ENCODE measurements around the gene SPART.

Gene SPART

GRCh38 chr13:36261976-36262375 is 84.2 kb downstream of the SPART start:
- no peak overlapping the region for H3K4me3 ChIP-seq (ENCODE audit: low read length)
- TF ChIP-seq, protein P1, sequence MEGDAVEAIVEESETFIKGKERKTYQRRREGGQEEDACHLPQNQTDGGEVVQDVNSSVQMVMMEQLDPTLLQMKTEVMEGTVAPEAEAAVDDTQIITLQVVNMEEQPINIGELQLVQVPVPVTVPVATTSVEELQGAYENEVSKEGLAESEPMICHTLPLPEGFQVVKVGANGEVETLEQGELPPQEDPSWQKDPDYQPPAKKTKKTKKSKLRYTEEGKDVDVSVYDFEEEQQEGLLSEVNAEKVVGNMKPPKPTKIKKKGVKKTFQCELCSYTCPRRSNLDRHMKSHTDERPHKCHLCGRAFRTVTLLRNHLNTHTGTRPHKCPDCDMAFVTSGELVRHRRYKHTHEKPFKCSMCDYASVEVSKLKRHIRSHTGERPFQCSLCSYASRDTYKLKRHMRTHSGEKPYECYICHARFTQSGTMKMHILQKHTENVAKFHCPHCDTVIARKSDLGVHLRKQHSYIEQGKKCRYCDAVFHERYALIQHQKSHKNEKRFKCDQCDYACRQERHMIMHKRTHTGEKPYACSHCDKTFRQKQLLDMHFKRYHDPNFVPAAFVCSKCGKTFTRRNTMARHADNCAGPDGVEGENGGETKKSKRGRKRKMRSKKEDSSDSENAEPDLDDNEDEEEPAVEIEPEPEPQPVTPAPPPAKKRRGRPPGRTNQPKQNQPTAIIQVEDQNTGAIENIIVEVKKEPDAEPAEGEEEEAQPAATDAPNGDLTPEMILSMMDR (IDR thresholded peaks at IDR 0.05; ENCODE audit: low read depth, low read length), result no peak
- no peak for TF ChIP-seq EZH2phosphoT487 (IDR thresholded peaks at IDR 0.05; ENCODE audit: low read depth)
- no peak overlapping the region for H3K9ac ChIP-seq (ENCODE audit: low read length)
- no peaks in the 10 kb centered on the region for H3K27me3 ChIP-seq (ENCODE audit: low read depth, low read length)
- no peaks in the 10 kb centered on the region for H3K36me3 ChIP-seq (replicated peaks; ENCODE audit: low read depth, low read length)
- no peak overlapping the region for H3K27ac ChIP-seq (ENCODE audit: low read length)
- no peak overlapping the region for H3K4me2 ChIP-seq (ENCODE audit: low read length)
- no peaks in the 10 kb centered on the region for H3K9me3 ChIP-seq (ENCODE audit: insufficient read depth, low read length)
- peaks cover 5% of the 10 kb centered on the region; the same call in 1 of the 2 replicates for H3K4me1 ChIP-seq (ENCODE audit: low read length)
- H4K20me1 ChIP-seq (ENCODE audit: insufficient read depth, low read length), result no peaks in the 10 kb centered on the region
- no peaks in the 10 kb centered on the region for H3K79me2 ChIP-seq (ENCODE audit: low read length)
- H2AFZ ChIP-seq (ENCODE audit: low read depth, low read length), result no peak overlapping the region

DNA sequence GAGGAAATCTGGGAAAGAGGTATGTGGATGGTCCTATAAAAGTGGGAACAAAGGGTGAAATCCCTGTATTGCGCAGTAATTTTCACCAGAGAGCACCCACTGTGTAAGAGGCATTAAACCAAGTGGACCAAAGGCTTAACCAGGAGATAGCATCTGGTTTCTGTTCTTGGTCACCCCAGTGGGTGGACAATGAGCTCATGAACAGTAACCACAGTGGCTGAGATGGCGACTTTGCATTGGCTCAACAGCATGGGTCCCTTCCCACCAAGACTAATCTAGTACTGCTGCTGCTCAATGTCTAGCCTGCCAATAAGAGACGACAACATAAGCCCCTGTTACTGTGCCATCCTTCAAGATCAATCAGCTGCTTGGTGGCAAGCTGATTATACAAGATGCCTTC is 85.2 kb downstream of the SPART start:
- H3K27me3 ChIP-seq (ENCODE audit: low read depth, low read length), result no peaks in the 10 kb centered on the region
- no peaks in the 10 kb centered on the region for H3K9me3 ChIP-seq (ENCODE audit: insufficient read depth, low read length)
- H3K4me2 ChIP-seq (ENCODE audit: low read length), result no peak overlapping the region
- peaks cover 5% of the 10 kb centered on the region; the same call in 1 of the 2 replicates for H3K4me1 ChIP-seq (ENCODE audit: low read length)
- TF ChIP-seq EZH2phosphoT487 (IDR thresholded peaks at IDR 0.05; ENCODE audit: low read depth), result no peak
- TF ChIP-seq, protein P1 (IDR thresholded peaks at IDR 0.05; ENCODE audit: low read depth, low read length), result no peak
- H3K9ac ChIP-seq (ENCODE audit: low read length), result no peak overlapping the region
- no peaks in the 10 kb centered on the region for H4K20me1 ChIP-seq (ENCODE audit: insufficient read depth, low read length)
- H3K79me2 ChIP-seq (ENCODE audit: low read length), result no peaks in the 10 kb centered on the region
- H3K4me3 ChIP-seq (ENCODE audit: low read length), result no peak overlapping the region
- H3K27ac ChIP-seq (ENCODE audit: low read length), result no peak overlapping the region
- H3K36me3 ChIP-seq (replicated peaks; ENCODE audit: low read depth, low read length), result no peaks in the 10 kb centered on the region
- no peak overlapping the region for H2AFZ ChIP-seq (ENCODE audit: low read depth, low read length)

- Histone ChIP-seq H2AFZ (ENCODE audit: low read depth, low read length) (no peak overlapping the region), H3K9me3 (ENCODE audit: insufficient read depth, low read length) (no peaks in the 10 kb centered on the region), H3K27me3 (ENCODE audit: low read depth, low read length) (no peaks in the 10 kb centered on the region), H4K20me1 (ENCODE audit: insufficient read depth, low read length) (no peaks in the 10 kb centered on the region), H3K9ac (ENCODE audit: low read length) (no peak overlapping the region), H3K4me3 (ENCODE audit: low read length) (no peak overlapping the region), H3K79me2 (ENCODE audit: low read length) (no peaks in the 10 kb centered on the region), H3K4me1 (ENCODE audit: low read length) (peaks cover 5% of the 10 kb centered on the region; the same call in 1 of the 2 replicates), H3K36me3 (replicated peaks; ENCODE audit: low read depth, low read length) (no peaks in the 10 kb centered on the region), H3K27ac (ENCODE audit: low read length) (no peak overlapping the region), H3K4me2 (ENCODE audit: low read length) (no peak overlapping the region)
- TF ChIP-seq EZH2phosphoT487 (IDR thresholded peaks at IDR 0.05; ENCODE audit: low read depth), result no peak
- TF ChIP-seq, protein P1 (IDR thresholded peaks at IDR 0.05; ENCODE audit: low read depth, low read length), result no peak
Observed at GRCh38 chr13:36259361-36260137, 86.6 kb downstream of the SPART start.

- H3K27ac ChIP-seq (ENCODE audit: low read length), result no peak overlapping the region
- no peak overlapping the region for H3K4me2 ChIP-seq (ENCODE audit: low read length)
- no peak overlapping the region for H2AFZ ChIP-seq (ENCODE audit: low read depth, low read length)
- H3K9me3 ChIP-seq (ENCODE audit: insufficient read depth, low read length), result no peaks in the 10 kb centered on the region
- H3K79me2 ChIP-seq (ENCODE audit: low read length), result no peaks in the 10 kb centered on the region
- H3K36me3 ChIP-seq (replicated peaks; ENCODE audit: low read depth, low read length), result no peaks in the 10 kb centered on the region
- H3K4me3 ChIP-seq (ENCODE audit: low read length), result no peak overlapping the region
- H4K20me1 ChIP-seq (ENCODE audit: insufficient read depth, low read length), result no peaks in the 10 kb centered on the region
- H3K9ac ChIP-seq (ENCODE audit: low read length), result no peak overlapping the region
- H3K4me1 ChIP-seq (ENCODE audit: low read length), result peaks cover 5% of the 10 kb centered on the region; the same call in 1 of the 2 replicates
- no peaks in the 10 kb centered on the region for H3K27me3 ChIP-seq (ENCODE audit: low read depth, low read length)
- TF ChIP-seq, protein P1 (IDR thresholded peaks at IDR 0.05; ENCODE audit: low read depth, low read length), result no peak
- TF ChIP-seq EZH2phosphoT487 (IDR thresholded peaks at IDR 0.05; ENCODE audit: low read depth), result no peak
Observed at GRCh38 chr13:36258831-36259230, 87.4 kb downstream of the SPART start.
